ENCODE data around the gene CTSE. TPM values are rescaled to one million over a fixed set of nuclear protein-coding genes. Genes with fewer than 3 reads are reported as not detected.
A peak's percentile ranks its signal among the peaks of the same experiment; 100 is the strongest.

The CTSE gene
- total RNA-seq, 4 donors from 2014 or later: 2.6 to 14.3 (median 6.7) TPM

GRCh38 chr1:206032380-206033140, 8.9 kb upstream of the CTSE start:
- intact Hi-C loops (cut with DNase I; ENCODE audit: low total_unique reads) (no loop called here), in situ Hi-C loops (cut with MboI; ENCODE audit: low pct_ligation_motif_present in 1 of 4, low pct_unique_long_range_greater_than_20kb in 1 of 4, low sequenced_read_pairs in 3 of 4) (loop anchor here in 1 of 4 donors (10.0 kb wide), 1 partner anchor 72 kb away; no protein-coding TSS in a partner anchor)
- DNase-seq: no peak
- H3K4me1 ChIP-seq: peaks cover 0 to 5% (median 0%) of the 10 kb centered on the region in 4 donors
- TF ChIP-seq POLR2A (IDR thresholded peaks at IDR 0.05): no peak
- no peak for TF ChIP-seq EP300 (IDR thresholded peaks at IDR 0.05; ENCODE audit: low read depth)
- H3K4me3 ChIP-seq: no peak overlapping the region
- 84 to 87% methylated on average over 4 to 5 of the region's 5 CpGs for WGBS, 2 donors (ENCODE audit: low coverage in 1 of 2)
- no peaks in the 10 kb centered on the region for H3K36me3 ChIP-seq
- H3K9me3 ChIP-seq: no peaks in the 10 kb centered on the region
- peaks cover 6% of the 10 kb centered on the region for H3K27me3 ChIP-seq
- H3K27ac ChIP-seq: no peak overlapping the region

GRCh38 chr1:206030714-206031113, 7.0 kb upstream of the CTSE start:
- no peaks in the 10 kb centered on the region for H3K27me3 ChIP-seq
- no peaks in the 10 kb centered on the region for H3K9me3 ChIP-seq
- 9% methylated on average over 4 of the region's 4 CpGs; no CpG with 5 or more reads in 1 of the 2 donors for WGBS, 2 donors (ENCODE audit: low coverage in 1 of 2)
- no peak overlapping the region for H3K27ac ChIP-seq
- intact Hi-C loops (cut with DNase I; ENCODE audit: low total_unique reads): no loop called here
- no peak overlapping the region for H3K4me3 ChIP-seq
- peaks cover 0 to 5% (median 0%) of the 10 kb centered on the region in 4 donors for H3K4me1 ChIP-seq
- DNase-seq: peak; percentile 76
- TF ChIP-seq POLR2AphosphoS5 (IDR thresholded peaks at IDR 0.05): no peak
- TF ChIP-seq, protein P1, sequence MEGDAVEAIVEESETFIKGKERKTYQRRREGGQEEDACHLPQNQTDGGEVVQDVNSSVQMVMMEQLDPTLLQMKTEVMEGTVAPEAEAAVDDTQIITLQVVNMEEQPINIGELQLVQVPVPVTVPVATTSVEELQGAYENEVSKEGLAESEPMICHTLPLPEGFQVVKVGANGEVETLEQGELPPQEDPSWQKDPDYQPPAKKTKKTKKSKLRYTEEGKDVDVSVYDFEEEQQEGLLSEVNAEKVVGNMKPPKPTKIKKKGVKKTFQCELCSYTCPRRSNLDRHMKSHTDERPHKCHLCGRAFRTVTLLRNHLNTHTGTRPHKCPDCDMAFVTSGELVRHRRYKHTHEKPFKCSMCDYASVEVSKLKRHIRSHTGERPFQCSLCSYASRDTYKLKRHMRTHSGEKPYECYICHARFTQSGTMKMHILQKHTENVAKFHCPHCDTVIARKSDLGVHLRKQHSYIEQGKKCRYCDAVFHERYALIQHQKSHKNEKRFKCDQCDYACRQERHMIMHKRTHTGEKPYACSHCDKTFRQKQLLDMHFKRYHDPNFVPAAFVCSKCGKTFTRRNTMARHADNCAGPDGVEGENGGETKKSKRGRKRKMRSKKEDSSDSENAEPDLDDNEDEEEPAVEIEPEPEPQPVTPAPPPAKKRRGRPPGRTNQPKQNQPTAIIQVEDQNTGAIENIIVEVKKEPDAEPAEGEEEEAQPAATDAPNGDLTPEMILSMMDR (IDR thresholded peaks at IDR 0.05): peak; percentile 58 to 82 (median 67)
- no peaks in the 10 kb centered on the region for H3K36me3 ChIP-seq
- in situ Hi-C loops (cut with MboI; ENCODE audit: low pct_ligation_motif_present in 1 of 4, low pct_unique_long_range_greater_than_20kb in 1 of 4, low sequenced_read_pairs in 3 of 4): loop anchor here in 1 of 4 donors (10.0 kb wide), 1 partner anchor 74 kb away; no protein-coding TSS in a partner anchor

- H3K4me3 ChIP-seq: no peak overlapping the region
- no peak for DNase-seq
- in situ Hi-C loops (cut with MboI; ENCODE audit: low pct_ligation_motif_present in 1 of 4, low pct_unique_long_range_greater_than_20kb in 1 of 4, low sequenced_read_pairs in 3 of 4): loop anchor here in 1 of 4 donors (10.0 kb wide), 1 partner anchor 75 kb away; no protein-coding TSS in a partner anchor
- peaks cover 0 to 5% (median 0%) of the 10 kb centered on the region in 4 donors for H3K4me1 ChIP-seq
- H3K27ac ChIP-seq: no peak overlapping the region
- TF ChIP-seq, protein P1 (IDR thresholded peaks at IDR 0.05): no peak
- TF ChIP-seq POLR2A (IDR thresholded peaks at IDR 0.05): no peak
- TF ChIP-seq EP300 (IDR thresholded peaks at IDR 0.05; ENCODE audit: low read depth): no peak
- no peak for TF ChIP-seq POLR2AphosphoS5 (IDR thresholded peaks at IDR 0.05)
- intact Hi-C loops (cut with DNase I; ENCODE audit: low total_unique reads): no loop called here
- no peaks in the 10 kb centered on the region for H3K27me3 ChIP-seq
- no peaks in the 10 kb centered on the region for H3K36me3 ChIP-seq
- H3K9me3 ChIP-seq: no peaks in the 10 kb centered on the region
- 63 to 70% methylated on average over 4 of the region's 4 CpGs for WGBS, 2 donors (ENCODE audit: low coverage in 1 of 2)
Observed at GRCh38 chr1:206030191-206030590, 6.5 kb upstream of the CTSE start.

- Histone ChIP-seq H3K36me3 (no peaks in the 10 kb centered on the region), H3K9me3 (no peaks in the 10 kb centered on the region), H3K27ac (no peak overlapping the region), H3K4me3 (no peak overlapping the region), H3K4me1 (no peaks in the 10 kb centered on the region), H3K27me3 (no peaks in the 10 kb centered on the region)
- DNase-seq: no peak
- TF ChIP-seq POLR2A (IDR thresholded peaks at IDR 0.05) (no peak), POLR2AphosphoS5 (IDR thresholded peaks at IDR 0.05) (no peak), EP300 (IDR thresholded peaks at IDR 0.05; ENCODE audit: low read depth) (no peak)
- TF ChIP-seq, protein P1 (IDR thresholded peaks at IDR 0.05): no peak
- intact Hi-C loops (cut with DNase I; ENCODE audit: low total_unique reads) (no loop called here), in situ Hi-C loops (cut with MboI; ENCODE audit: low pct_ligation_motif_present in 1 of 4, low pct_unique_long_range_greater_than_20kb in 1 of 4, low sequenced_read_pairs in 3 of 4) (loop anchor here in 1 of 4 donors (5.0 kb wide), 1 partner anchor 73 kb away; no protein-coding TSS in a partner anchor)
- WGBS, 2 donors (ENCODE audit: low coverage in 1 of 2): 40 to 69% methylated on average over 1 to 4 of the region's 4 CpGs
Observed at GRCh38 chr1:206029484-206029883, 5.8 kb upstream of the CTSE start.
